ENCODE measurements around the gene DHRS11. TPM values are rescaled to one million over a fixed set of nuclear protein-coding genes. Genes with fewer than 3 reads are reported as not detected.

The DHRS11 gene
- total and polyA plus RNA-seq, 2 experiments from 2014 or later, result 23.4 to 36.7 TPM

GRCh38 chr17:36544044-36544306, 47.7 kb upstream of the DHRS11 start:
- TF ChIP-seq ZNF114 (CRISPR knock-in tag; IDR thresholded peaks at IDR 0.05) (no peak), CTCF (conservative IDR thresholded peaks at IDR 0.05; ENCODE audit: low read depth in 2 of 2) (peak in 1 of 2 experiments; percentile 23; a peak in 2 of 4 replicates), EZH2 (IDR thresholded peaks at IDR 0.05; ENCODE audit: low read depth, unreplicated experiment) (no peak)
- Histone ChIP-seq H3K79me2 (replicated peaks; ENCODE audit: insufficient read depth) (peaks cover 44% of the 10 kb centered on the region), H4K20me1 (replicated peaks; ENCODE audit: insufficient read depth) (0 out of 2 replicates have a peak, but pooled peaks cover 7% of the 10 kb centered on the region), H3K36me3 (ENCODE audit: insufficient read depth) (0 out of 2 replicates have a peak, but pooled peaks cover 3% of the 10 kb centered on the region), H3K27ac (ENCODE audit: low read depth) (peak overlapping the region; percentile 92), H3K27me3 (ENCODE audit: insufficient read depth) (no peaks in the 10 kb centered on the region), H3K9me2 (ENCODE audit: insufficient read depth) (no peaks in the 10 kb centered on the region), H3K4me3 (peak overlapping the region; percentile 98), H3F3A (replicated peaks; ENCODE audit: low read depth) (peaks cover 9% of the 10 kb centered on the region), H3K4me2 (peak overlapping the region; percentile 91), H2AFZ (peak overlapping the region; percentile 98), H3K4me1 (ENCODE audit: insufficient read depth) (peaks cover 24% of the 10 kb centered on the region)
- peaks cover 9% of the 10 kb centered on the region for H3K27me3 Mint-ChIP-seq (ENCODE audit: insufficient read depth, low read depth, poor library complexity)
- peak overlapping the region; percentile 95 for H3K4me3 Mint-ChIP-seq
- ATAC-seq (peak; percentile 4), DNase-seq (ENCODE audit: low spot score) (peak; percentile 52)
- no peaks in the 10 kb centered on the region for H3K9me3 Mint-ChIP-seq
- H3K27ac Mint-ChIP-seq, result peak overlapping the region; percentile 96
- H3K4me1 Mint-ChIP-seq, result peaks cover 16% of the 10 kb centered on the region; the same call in 2 of the 3 replicates
- peaks cover 5% of the 10 kb centered on the region for H3K36me3 Mint-ChIP-seq (ENCODE audit: low read depth)

GRCh38 chr17:36544307-36545076, 47.2 kb upstream of the DHRS11 start, which contains the start of gene GGNBP2:
Gene GGNBP2, plus strand, starts transcription at chr17:36544919. Its CDS starts 806 bp downstream, at chr17:36545725.
- H3F3A ChIP-seq (replicated peaks; ENCODE audit: low read depth), result peaks cover 9% of the 10 kb centered on the region
- H3K36me3 Mint-ChIP-seq (ENCODE audit: low read depth), result peaks cover 3% of the 10 kb centered on the region
- DNase-seq (ENCODE audit: low spot score), result peak; percentile 96
- ATAC-seq, result peak; percentile 70
- H3K27me3 Mint-ChIP-seq (ENCODE audit: insufficient read depth, low read depth, poor library complexity), result peaks cover 9% of the 10 kb centered on the region
- peak within 1 kb of the TSS; percentile 91 for H3K4me2 ChIP-seq
- peak within 1 kb of the TSS; percentile 95 for H3K4me3 Mint-ChIP-seq
- H3K9me3 Mint-ChIP-seq, result no peaks in the 10 kb centered on the region
- no peaks in the 10 kb centered on the region for H3K36me3 ChIP-seq (ENCODE audit: insufficient read depth)
- peak within 1 kb of the TSS; percentile 96 for H3K27ac ChIP-seq (ENCODE audit: low read depth)
- peaks cover 12% of the 10 kb centered on the region for H4K20me1 ChIP-seq (replicated peaks; ENCODE audit: insufficient read depth)
- peak within 1 kb of the TSS; percentile 98 for H3K27ac Mint-ChIP-seq
- H3K4me1 Mint-ChIP-seq, result peaks cover 16% of the 10 kb centered on the region; the same call in 2 of the 3 replicates
- peak within 1 kb of the TSS; percentile 98 for H2AFZ ChIP-seq
- H3K9me2 ChIP-seq (ENCODE audit: insufficient read depth), result no peaks in the 10 kb centered on the region
- H3K79me2 ChIP-seq (replicated peaks; ENCODE audit: insufficient read depth), result peaks cover 49% of the 10 kb centered on the region
- H3K4me3 ChIP-seq, result peak within 1 kb of the TSS; percentile 98
- H3K27me3 ChIP-seq (ENCODE audit: insufficient read depth), result no peaks in the 10 kb centered on the region
- H3K4me1 ChIP-seq (ENCODE audit: insufficient read depth), result peaks cover 24% of the 10 kb centered on the region
- TF ChIP-seq REST (IDR thresholded peaks at IDR 0.05; ENCODE audit: unreplicated experiment), result no peak
- no peak for TF ChIP-seq ZNF462 (CRISPR knock-in tag; IDR thresholded peaks at IDR 0.05)
- TF ChIP-seq CTCF (conservative IDR thresholded peaks at IDR 0.05; ENCODE audit: low read depth in 2 of 2), result no peak
